ENCODE data around the gene BTBD9.
"Not testable (repeated sequence)": the region's sequence is repeated elsewhere in the genome, so short reads cannot be mapped to it uniquely, and the experiment has no call there.

The BTBD9 gene

DNA sequence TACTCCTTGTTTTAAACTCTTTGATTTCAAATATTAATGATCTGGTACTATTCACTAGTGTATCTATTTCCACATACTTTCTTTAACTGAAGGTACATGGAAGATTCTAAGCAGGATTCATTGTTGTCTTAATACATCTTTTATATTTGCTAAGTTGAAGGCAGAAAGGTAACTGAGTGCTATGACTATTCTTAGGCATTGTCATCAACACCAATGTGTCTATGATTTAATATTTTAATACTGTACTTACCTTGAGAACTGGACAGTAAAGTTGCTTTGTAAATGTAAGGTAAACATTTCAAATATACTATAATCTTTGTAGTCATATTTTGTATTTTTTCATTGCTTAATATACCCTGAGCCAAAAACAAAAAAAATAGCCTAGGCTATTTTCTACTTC lies 8.9 kb upstream of the BTBD9 start:
- no peak for FAIRE-seq

DNA sequence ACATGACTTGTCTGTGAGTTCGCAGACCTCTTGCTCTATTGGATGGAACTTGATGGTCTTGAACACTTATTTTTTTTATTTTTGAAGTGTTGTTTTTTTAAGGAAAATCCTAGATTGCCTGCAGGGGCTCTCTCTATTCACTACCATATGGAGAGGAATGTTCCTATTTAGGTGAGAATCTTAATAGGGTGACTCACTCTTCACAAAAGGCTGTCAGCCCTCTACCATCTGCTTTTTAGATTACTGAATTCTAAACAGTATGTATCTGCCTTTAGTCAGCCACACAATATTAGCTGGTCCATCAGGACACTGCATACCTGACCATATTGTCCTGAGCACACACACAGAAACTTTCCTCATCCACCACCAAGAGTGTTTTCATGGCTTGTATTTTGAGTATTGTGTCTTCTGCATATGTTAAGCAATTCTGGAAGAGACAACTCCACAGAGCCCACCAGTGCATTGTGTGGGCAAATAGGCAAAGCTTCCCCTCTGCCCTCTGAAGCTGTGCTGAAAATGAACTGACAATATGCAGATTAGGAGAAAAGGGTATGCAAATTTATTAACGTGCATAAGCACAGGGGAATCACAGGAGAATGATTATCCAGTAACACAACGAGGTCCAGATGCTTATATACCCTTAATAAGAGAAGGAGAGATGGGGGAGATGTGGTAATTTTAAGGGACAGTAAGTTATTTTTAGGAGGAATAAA lies 6.6 kb upstream of the BTBD9 start:
- FAIRE-seq, result no peak

DNA sequence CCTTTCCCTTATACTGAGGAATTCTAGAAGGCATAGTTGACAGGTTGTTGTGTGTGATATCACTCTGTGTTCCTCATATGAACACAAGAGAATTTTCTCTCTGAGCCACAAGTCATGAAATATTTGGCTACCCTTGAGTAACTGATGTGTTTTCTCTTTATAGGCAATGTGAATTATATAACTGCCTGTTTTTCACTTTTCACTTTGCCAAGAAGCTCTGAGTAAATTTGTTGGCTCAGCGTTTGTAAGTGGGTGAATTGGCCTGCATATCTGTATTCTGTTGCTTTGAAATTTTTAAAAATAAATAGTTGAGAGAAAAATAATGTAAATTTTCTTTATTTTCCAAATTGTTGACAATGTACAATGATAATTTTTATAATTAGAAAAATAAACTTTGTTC lies 5.2 kb upstream of the BTBD9 start:
- FAIRE-seq, result no peak

DNA sequence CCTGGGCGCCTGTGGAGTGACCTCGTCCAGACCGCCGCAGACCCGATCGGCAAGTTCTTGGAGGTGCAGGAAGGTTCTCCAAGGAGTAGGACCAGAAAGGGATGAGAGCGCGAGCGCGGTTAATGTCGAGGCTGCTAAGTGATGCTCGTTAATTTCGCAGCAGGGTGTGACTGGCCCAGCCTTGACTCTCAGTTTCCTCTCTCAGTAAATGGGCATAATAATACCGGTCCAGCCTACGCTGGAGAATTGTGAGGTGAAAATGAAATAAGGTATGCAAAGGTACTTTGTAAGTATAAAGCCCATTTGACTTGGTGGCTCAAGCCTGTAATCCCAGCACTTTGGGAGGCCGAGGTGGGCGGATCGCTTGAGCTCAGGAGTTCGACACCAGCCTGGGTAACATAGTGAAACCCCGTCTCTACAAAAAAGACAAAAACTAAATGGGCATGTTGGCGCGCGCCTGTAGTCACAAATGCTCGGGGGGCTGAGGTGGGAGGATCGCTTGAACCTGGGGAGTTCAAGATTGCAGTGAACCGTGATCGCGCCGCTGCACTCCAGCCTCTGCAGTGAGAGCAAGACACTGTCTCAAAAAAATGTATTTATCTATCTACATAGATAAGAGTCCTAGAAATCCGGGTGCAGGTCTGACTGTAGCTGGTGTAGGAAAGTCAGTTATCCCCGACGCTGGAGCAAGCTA lies 634 bp upstream of the BTBD9 start:
- no peak for FAIRE-seq

DNA sequence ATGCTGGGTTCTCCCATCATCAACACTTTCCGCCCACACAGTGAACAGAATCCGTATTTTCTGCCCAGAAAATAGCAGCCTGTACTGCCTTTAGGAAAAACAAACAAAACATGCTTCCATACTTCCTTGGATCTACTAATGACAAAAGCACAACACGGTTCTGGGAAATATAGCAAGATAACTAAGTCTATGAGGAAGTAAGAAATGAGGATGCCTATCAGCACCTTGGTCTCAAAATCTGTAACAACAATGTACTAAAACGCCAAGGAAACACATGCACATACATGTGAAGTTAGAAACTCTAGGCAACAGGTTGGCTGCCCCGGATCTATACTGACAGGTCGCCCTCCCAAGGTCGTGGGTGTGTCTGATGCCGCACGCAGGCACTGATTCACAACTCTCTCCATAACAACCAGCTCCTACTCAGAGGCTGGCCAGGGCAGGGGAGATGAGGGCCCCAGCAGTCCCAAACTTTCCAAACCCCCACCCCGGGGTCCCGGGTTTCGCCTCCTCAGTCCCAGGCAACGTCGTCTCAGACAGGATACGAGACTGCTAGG lies 710 bp downstream of the BTBD9 start:
- no peak for FAIRE-seq

DNA sequence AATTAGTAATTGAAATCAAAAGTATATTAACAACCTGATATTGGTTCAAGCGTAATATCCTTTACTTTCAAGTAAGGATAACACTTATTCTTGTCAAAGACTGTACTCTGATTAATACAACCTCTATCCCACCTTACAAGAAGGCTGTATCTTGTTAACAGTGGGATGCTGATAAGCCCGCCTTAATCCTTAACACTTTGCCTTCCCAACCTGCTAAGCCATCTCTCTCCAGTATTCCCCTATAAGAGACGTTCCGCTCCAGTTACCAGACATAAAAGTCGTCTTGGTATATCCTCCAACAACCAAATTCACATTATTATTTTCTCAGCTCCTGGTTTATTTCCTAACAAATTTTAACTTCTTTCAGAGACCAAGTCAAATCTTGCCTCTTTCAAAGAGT lies 2.0 kb downstream of the BTBD9 start:
- FAIRE-seq, result no peak

DNA sequence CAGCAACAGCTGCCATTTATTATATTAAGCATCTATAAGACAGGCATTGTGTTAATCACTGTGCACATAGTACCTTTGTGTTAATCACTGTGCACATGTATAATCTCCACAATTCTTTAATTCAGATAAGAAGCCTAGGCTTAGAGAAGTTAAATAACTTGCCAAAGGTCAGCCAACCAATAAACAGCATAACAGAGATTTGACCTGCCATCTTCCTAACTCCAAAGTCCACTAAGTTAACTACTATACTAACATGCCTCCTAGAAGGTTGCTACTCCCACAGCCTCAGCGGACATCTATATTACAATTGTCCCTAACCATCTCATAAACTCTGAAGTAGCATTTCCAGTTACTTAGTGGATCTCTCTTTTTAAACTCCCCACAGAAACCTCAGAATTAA lies 3.7 kb downstream of the BTBD9 start:
- no peak for FAIRE-seq

DNA sequence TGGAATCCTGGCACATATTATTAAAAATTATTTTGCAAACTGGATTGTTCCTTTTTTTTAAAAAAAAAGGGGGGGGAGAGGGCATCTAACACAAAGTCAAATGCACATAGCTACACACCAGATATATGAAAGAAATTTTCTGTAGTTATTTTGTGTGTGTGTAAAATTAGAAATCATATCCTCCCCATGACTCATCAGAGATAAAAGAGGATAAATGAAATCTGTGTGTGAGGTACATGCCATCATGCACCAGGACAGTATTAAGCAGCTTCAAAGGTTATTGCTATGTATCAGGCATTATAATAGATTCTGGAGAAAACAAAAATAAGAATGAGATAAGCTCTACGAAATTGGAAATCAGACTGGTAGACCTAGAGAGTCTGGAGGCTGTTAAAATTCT lies 5.2 kb downstream of the BTBD9 start:
- no peak for FAIRE-seq

DNA sequence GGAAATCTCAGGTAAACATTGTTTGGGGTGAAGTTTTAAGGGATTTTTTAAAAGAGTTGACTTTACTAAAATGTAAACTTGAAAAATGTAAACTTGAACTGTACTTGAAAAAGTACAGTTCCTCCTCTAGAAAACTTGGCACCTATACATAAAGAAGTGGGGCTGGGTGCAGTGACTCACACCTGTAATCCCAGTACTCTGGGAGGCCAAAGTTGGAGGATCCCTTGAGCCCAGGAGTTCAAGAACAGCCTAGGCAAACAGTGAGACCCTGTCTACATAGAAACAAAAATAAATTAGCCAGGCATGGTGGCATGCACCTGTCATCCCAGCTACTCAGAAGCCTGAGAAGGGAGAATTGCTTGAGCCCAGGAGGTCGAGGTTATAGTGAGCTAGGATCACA lies 7.2 kb downstream of the BTBD9 start:
- FAIRE-seq, result no peak

DNA sequence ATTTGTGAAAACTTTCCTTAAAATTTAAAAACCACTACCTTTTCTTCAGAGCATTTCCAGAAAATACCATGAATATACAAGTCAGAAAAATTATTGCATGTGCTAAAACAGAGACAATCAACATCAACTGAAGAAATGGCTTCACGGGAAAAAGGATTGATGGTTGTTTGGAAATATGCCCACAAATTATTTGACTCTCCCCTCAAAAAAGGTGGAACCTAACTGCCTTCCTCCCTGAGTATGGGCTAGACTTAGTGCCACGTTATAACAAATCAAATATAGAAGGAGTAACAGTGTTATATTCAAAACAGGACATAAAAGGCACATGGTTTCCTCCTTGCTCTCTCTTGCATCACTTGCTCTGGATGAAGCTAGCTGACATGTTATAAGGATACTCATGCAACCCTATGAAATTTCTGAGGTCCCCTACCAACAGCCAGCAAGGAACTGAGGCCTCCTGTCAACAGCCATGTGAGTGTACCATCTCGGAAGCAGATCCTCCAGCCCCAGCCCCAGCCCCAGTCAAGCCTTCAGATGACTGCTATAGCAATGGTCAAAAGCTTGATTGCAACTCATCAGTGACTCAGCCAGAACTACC lies 8.4 kb downstream of the BTBD9 start:
- no peak for FAIRE-seq

DNA sequence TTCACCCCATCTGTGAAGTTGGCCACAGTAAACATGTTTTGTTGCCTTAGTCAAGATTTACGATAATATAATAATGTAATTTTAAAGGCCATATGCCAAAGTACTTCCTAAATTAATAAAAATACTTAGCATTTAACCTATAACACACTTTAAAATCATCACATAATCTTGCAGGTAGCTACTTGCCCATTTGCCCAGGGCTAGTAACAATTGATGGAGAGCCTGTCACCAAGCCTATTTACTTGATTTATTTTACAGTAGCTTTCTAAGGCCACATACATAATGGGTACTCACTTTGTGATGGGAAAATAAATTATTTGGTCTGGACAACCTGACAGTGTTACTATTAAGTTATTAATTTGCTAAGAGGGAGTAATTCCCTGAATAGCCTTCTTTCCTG lies 14.5 kb downstream of the BTBD9 start:
- FAIRE-seq, result no peak

DNA sequence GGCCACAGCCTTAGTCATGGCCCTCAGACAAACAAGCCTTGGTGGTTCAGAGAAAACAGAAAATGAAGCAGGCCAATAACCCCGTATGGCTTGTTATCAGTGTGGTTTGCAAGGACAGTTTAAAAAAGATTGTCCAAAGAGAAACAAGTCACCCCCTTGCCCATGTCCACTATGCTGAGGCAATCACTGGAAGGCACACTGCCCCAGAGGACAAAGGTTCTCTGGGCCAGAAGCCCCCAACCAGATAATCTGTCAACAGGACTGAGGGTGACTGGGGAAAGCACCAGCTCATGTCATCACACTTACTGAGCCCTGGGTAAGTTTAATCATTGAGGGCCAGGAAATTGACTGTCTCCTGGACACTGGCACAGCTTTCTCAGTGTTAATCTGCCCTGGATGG lies 20.4 kb downstream of the BTBD9 start:
- FAIRE-seq, result not testable (repeated sequence)

DNA sequence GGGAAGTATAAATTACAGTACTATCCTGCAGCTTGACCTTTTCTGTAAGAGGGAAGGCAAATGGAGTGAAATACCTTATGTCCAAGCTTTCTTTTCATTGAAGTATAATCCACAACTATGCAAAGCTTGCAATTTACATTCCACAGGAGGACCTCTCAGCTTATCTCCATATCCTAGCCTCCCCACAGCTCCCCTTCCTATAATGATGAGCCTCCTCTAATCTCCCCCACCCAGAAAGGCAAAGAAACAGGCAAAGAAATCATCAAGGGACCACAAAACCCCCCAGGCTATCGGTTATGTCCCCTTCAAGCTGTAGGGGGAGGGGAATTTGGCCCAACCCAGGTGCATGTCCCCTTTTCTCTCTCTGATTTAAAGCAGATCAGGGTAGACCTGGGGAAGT lies 21.4 kb downstream of the BTBD9 start:
- not testable (repeated sequence) for FAIRE-seq

DNA sequence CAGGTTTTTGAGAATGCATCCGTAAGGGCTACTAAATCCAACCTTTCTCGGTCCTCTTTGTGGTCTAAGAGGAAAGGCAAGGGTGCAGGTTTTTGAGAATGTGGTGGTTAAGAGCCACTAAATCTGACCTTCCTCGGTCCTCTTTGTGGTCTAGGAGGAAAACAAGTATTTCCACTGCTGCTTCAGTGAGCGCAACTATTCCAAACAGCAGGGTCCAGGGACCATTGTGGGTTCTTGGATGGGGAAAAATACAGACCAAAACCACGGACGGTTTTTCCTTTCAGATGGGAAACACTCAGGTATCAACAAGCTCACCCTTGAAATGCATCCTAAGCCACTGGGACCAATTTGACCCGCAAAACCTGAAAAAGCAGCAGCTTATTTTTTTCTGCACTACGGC lies 21.9 kb downstream of the BTBD9 start:
- no peak for FAIRE-seq

DNA sequence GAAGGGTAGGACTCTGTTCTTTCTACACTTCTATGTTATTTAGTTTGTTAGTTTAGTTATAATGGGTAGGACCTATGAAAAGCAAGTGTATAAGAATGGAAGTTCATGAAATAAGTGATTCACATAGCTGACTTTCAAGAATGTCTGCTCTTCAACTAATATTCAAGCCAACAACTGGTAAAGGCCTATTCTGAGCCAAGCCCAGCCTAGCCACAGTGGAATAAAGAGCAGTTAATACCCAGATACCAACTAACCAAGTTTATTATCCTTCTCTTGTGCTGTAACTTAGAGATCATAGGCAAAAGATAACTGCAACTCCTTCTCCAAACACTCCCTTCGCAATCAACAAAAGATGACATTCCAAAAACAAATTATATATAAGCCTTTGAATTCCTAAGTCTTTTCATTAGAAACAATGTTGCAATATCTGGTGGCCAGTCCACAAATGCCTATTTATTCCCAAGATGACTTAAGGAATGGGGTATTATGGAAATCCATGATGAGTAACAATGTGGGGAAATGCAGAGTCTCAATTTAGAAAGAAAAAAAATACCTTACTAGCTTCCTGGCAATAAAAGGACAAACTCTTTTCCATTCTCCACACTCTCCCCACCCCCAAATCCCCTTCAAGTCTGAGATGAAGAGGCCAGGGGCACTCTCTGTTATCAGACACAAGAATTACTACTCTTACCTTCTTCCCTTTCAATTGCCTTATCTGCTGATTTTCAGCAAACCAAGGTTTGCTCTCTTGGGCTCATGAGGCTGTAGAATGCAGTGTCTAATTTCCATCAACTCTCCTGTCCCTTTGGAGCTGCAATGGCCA lies 27.4 kb downstream of the BTBD9 start:
- FAIRE-seq, result no peak

DNA sequence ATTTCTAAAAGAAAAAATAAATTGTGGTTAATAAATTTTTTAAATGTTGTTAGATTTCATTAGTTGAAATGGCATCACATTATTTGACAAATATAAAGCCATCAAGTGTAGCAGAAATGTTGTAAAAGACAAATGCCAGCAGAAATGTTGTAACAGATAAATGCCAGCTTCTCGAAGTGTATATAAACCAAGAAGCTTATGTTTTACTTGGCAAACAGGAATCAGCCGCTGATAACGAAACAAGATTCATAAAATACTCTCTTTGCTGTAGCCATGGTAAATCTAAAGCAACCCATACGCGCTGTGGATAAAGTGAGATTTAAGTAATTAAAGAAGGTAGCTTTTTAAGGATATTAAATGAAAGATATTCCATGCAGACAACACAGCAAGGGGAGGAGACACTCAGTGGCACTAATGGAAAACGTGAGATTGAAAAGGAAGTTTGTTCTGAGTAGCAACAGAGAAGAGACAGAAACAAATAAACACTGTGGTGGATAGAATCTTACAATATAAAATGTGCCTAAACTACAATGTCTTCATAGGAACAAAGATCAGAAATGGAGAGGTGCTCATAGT lies 29.6 kb downstream of the BTBD9 start:
- FAIRE-seq, result no peak

DNA sequence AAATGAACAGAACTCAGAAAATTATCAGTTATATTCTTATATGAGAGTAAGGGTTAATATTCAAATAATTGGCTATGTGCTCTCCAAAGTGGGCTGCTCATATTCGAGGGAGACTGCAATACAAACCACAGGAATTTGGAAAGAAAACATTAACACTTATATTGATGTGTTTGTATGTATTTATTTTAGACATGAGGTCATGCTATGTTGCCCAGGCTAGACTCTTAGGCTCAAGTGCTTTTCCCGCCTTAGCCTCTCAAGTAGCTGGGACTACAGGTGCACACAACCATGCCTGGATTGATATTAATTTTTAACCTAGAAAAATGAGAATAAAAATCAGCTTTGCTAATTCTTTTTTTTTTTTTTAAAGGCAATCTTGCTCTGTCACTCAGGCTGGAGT lies 35.0 kb downstream of the BTBD9 start:
- FAIRE-seq, result no peak

DNA sequence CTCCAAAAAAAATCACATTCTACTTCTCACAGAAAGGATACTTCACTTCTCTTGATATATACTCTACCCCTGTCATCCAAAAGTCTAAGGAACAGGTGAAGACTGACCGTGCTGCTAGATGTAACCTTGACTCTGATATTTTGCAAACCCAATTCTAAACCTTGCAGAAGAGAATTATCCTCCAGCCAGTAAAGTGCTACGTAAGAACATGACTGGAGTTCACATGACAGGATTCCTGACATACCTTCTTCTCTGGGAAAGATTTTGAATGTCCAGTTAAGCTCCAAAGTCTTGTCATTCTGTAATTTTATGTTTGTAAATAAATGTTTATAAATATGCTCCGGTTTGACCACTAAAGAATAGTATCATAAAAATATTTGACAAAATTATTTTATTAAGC lies 35.8 kb downstream of the BTBD9 start:
- FAIRE-seq, result no peak

DNA sequence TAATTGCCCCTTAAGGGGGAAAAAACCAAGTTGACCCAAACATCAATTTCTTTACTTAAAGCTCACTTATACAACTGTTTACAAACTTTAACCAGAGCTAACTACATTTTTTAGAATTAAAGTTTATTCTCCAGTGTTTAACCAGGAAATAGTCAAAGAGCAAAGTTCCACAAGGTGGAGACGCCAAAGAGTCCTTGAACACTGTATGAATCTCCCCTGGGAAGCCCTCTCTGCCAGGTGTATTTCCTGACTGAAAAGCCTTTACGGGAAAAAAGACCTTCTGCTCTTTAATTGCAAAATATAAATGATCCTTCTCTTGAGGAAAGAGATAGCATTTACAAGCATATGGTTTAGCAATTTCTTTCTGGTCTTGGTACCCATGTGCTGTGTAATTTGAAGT lies 36.2 kb downstream of the BTBD9 start:
- FAIRE-seq, result no peak

DNA sequence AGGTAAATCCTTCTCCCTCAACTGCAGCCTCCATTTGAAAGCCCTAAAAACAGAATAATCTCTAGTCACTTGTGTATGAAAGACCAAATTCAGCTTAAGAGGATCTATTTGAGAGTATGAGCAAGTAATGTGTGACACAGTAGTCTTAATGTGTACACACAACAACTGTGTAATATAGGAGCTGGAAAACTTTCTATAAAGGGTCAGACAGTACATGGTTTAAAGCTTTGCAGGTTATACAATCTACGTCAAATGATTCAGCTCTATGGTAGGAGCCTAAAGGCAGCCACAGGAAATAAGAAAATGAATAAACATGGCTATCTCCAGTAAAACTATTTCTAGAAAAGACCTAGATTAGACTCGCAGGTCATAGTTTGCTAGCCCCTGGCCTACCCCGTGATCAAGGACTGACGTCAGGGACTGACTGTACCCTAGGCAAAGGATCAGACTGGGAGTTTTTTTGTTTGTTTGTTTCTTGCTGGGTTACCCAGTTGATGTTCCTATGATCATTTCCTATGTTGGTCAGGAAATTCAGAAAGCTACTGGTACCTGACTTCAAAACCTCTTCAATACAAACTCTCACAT lies 39.7 kb downstream of the BTBD9 start:
- no peak for FAIRE-seq

DNA sequence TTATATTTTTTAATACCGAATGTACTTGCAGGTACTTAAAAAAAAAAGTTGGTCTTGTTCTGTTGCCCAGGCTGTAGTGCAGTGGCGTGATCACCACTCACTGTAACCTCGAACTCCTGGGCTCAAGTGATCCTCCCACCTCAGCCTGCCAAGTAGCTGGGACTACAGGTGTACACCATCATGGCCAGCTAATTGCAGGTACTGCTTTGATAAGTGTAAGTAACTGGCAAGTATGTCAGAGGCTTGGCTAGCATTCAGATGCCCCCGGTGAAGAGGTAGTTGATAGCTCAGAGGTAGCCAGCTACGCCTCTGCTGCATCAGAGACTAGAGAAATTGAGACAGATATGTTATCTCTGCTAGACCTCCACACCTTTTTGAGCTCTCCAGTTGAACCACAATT lies 40.5 kb downstream of the BTBD9 start:
- FAIRE-seq, result no peak

DNA sequence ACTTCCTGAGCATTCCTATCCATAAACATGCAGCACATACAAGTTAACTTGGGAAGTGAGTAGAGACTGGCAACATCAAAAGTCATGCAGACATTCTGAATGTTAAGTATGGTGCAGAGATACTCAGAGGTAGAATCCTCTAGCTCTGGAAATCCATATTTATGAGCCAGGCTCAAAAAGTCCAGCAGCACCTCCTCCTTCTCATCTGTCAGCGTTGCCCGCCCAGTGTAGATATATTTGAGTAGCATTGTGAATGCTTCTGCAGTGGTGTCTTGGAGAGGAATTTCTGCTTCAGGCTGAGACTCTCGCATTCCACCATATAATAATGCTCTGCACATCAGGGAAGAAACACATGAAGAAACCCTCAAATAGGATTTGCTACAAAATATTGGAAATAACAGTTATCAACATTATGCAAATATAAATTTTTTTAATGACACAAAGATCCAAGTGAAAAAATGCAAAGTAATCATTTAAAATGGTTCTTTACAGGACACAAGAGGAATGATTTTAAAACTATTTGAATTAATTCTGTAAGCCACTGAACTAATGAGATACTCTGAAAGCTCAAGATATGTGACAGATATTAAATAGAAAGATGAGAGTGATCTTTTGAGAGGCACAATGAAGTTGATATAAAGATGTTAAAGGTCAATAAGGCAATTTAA lies 45.6 kb downstream of the BTBD9 start:
- no peak for FAIRE-seq

All from colon (tissue), 2 donors.